Heart left ventricle (tissue), 13 donors: ENCODE measurements around the gene GLRX3.

Experiments used
- CTCF ChIP-seq, 12 donors: fragments of 200-600 bp; sonication (generic) in 4 of 12; IDR thresholded peaks; one replicate each; pipeline versions ENCODE4 v1.5.0 to v1.8.0; 2018 to 2022; ENCODE audit warnings: antibody characterized with exemption in 12 of 12, mild to moderate bottlenecking in 5 of 12
- POLR2A ChIP-seq, 2 donors: fragments of 450-650 bp; IDR thresholded peaks; one replicate each; pipeline ENCODE4 v1.6.1; 2017; ENCODE audit warnings: antibody characterized with exemption in 2 of 2, mild to moderate bottlenecking in 2 of 2, moderate library complexity in 2 of 2
- donor health status: ischemic (EF 13 %, LVEDD 7.1; RV severe dilation, severe dysfunction).
- donor health status: DM: no; HTN: yes; CAD: no.
- donor health status: DM: no; HTN: no; CAD: no.
- donor health status: ischemic (EF 25% LVEDD 6.9; RV normal size, moderate dysfunction).
- donor health status: ischemic (EF 25% LVEDD 5.7; RV mildly dilated, moderate dysfunction).
- donor health status: ischemic (EF 35%, LVEDD 5.7; RV mildly dilated, moderate dysfunction).
- donor health status: nonischemic (EF 11% LVEDD 7.7; RV severe dilation, severe dysfunction).
- donor health status: DM: yes; HTN: yes; CAD: no.
- donor health status: PGD.
- donor health status: ischemic (EF 29% LVEDD 5.4; RV normal size, mild dysfunction).
- donor health status: nonischemic (EF 23%, LVEDD 6.1; RV moderate dilation, normal function).

- TF ChIP-seq CTCF (IDR thresholded peaks at IDR 0.05) (no peak), POLR2A (IDR thresholded peaks at IDR 0.05) (no peak)
Measured at GRCh38 chr10:130108934-130109604, 27.1 kb upstream of the GLRX3 start.
